ENCODE results near the gene CLUH.
"Not testable (repeated sequence)": the region's sequence is repeated elsewhere in the genome, so short reads cannot be mapped to it uniquely, and the experiment has no call there.

CLUH gene

DNA sequence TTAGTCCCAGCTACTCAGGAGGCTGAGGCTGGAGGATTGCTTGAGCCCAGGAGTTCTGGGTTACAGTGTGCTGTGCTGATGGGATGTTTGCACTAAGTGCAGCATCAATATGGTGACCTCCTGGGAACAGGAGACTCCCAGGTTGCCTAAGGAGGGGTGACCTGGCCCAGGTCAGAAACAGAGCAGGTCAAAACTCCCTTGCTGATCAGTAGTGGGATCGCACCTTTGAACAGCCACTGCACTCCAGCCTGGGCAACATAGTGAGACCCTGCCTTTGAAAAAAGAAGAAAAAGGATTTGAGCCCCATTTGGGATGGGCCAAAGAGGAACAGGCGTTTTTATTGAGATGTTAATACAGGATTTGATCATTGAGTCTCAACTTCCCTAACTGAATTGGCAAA, 30.6 kb downstream of the CLUH start:
- peaks cover 24% of the 10 kb centered on the region for H3K36me3 ChIP-seq (replicated peaks; ENCODE audit: low read depth, low read length)
- H3K9me3 ChIP-seq (ENCODE audit: insufficient read depth, low read length) = no peaks in the 10 kb centered on the region
- no peak overlapping the region for H3K4me2 ChIP-seq (ENCODE audit: low read length)
- no peaks in the 10 kb centered on the region for H4K20me1 ChIP-seq (ENCODE audit: insufficient read depth, low read length)
- H3K27me3 ChIP-seq (ENCODE audit: low read depth, low read length) = no peaks in the 10 kb centered on the region
- no peak overlapping the region for H3K27ac ChIP-seq (ENCODE audit: low read length)
- no peak for TF ChIP-seq EZH2phosphoT487 (IDR thresholded peaks at IDR 0.05; ENCODE audit: low read depth)
- TF ChIP-seq, protein P1, sequence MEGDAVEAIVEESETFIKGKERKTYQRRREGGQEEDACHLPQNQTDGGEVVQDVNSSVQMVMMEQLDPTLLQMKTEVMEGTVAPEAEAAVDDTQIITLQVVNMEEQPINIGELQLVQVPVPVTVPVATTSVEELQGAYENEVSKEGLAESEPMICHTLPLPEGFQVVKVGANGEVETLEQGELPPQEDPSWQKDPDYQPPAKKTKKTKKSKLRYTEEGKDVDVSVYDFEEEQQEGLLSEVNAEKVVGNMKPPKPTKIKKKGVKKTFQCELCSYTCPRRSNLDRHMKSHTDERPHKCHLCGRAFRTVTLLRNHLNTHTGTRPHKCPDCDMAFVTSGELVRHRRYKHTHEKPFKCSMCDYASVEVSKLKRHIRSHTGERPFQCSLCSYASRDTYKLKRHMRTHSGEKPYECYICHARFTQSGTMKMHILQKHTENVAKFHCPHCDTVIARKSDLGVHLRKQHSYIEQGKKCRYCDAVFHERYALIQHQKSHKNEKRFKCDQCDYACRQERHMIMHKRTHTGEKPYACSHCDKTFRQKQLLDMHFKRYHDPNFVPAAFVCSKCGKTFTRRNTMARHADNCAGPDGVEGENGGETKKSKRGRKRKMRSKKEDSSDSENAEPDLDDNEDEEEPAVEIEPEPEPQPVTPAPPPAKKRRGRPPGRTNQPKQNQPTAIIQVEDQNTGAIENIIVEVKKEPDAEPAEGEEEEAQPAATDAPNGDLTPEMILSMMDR (IDR thresholded peaks at IDR 0.05; ENCODE audit: low read depth, low read length) = no peak
- H3K79me2 ChIP-seq (ENCODE audit: low read length) = no peaks in the 10 kb centered on the region
- H2AFZ ChIP-seq (ENCODE audit: low read depth, low read length) = no peak overlapping the region
- H3K4me1 ChIP-seq (ENCODE audit: low read length) = no peaks in the 10 kb centered on the region
- H3K9ac ChIP-seq (ENCODE audit: low read length) = no peak overlapping the region
- no peak overlapping the region for H3K4me3 ChIP-seq (ENCODE audit: low read length)

DNA sequence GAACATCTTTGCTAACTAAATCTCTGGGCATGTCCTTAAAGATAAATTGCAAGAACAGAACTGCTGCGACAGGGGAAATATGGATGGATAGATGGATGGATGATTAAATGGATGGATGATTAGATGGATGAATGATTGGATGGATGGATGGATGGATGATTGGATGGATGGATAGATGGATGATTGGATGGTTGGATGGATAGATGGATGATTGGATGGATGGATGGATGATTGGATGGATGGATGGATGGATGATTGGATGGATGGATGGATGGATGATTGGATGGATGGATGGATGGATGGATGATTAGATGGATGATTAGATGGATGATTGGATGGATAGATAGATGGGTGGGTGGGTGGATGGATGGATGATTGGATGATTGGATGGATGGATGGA, 32.3 kb downstream of the CLUH start:
- peaks cover 27% of the 10 kb centered on the region for H3K36me3 ChIP-seq (replicated peaks; ENCODE audit: low read depth, low read length)
- not testable (repeated sequence) for H3K9ac ChIP-seq (ENCODE audit: low read length); H3K9me3 ChIP-seq (ENCODE audit: insufficient read depth, low read length); H3K79me2 ChIP-seq (ENCODE audit: low read length); H3K27ac ChIP-seq (ENCODE audit: low read length); H3K27me3 ChIP-seq (ENCODE audit: low read depth, low read length); H4K20me1 ChIP-seq (ENCODE audit: insufficient read depth, low read length); H3K4me3 ChIP-seq (ENCODE audit: low read length); H3K4me1 ChIP-seq (ENCODE audit: low read length); H2AFZ ChIP-seq (ENCODE audit: low read depth, low read length); H3K4me2 ChIP-seq (ENCODE audit: low read length)

DNA sequence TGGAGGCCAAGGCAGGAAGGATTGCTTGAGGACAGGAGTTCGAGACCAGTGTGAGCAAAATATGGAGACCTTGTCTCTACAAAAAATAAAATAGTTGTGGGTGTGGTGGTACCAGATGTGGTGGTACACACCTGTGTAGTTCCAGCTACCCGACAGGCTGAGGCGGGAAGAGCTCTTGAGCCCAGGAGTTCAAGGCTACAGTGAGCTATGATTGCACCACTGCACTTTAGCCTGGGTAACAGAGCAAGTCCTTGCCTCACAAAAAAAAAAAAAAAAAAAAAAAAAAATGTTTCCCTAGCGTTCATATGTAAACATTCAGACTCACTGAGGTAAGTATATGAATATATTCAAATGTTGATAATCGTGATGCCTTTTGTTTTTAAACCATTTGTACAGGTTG, 39.5 kb downstream of the CLUH start:
- Histone ChIP-seq H3K79me2 (ENCODE audit: low read length) (0 out of 2 replicates have a peak, but pooled peaks cover 4% of the 10 kb centered on the region), H3K4me2 (ENCODE audit: low read length) (no peak overlapping the region), H3K36me3 (replicated peaks; ENCODE audit: low read depth, low read length) (peaks cover 30% of the 10 kb centered on the region), H3K4me1 (ENCODE audit: low read length) (no peaks in the 10 kb centered on the region), H3K9me3 (ENCODE audit: insufficient read depth, low read length) (no peaks in the 10 kb centered on the region), H4K20me1 (ENCODE audit: insufficient read depth, low read length) (no peaks in the 10 kb centered on the region), H3K4me3 (ENCODE audit: low read length) (no peak overlapping the region), H3K27ac (ENCODE audit: low read length) (no peak overlapping the region), H3K9ac (ENCODE audit: low read length) (no peak overlapping the region), H2AFZ (ENCODE audit: low read depth, low read length) (no peak overlapping the region), H3K27me3 (ENCODE audit: low read depth, low read length) (no peaks in the 10 kb centered on the region)
- TF ChIP-seq EZH2phosphoT487 (IDR thresholded peaks at IDR 0.05; ENCODE audit: low read depth) = no peak
- TF ChIP-seq, protein P1 (IDR thresholded peaks at IDR 0.05; ENCODE audit: low read depth, low read length) = no peak

DNA sequence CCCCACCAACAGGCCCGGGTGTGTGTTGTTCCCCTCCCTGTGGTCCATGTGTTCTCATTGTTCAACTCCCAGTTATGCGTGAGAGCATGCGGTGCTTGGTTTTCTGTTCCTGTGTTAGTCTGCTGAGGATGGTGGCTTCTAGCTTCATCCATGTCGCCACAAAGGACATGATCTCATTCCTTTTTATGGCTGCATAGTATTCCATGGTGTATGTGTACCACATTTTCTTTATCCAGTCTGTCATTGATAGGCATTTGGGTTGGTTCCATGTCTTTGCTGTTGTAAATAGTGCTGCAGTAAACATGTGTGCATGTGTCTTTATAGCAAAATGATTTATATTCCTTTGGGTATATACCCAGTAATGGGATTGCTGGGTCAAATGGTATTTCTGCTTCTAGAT, 51.2 kb downstream of the CLUH start:
- not testable (repeated sequence) for H3K36me3 ChIP-seq (replicated peaks; ENCODE audit: low read depth, low read length); H3K4me2 ChIP-seq (ENCODE audit: low read length); H3K4me3 ChIP-seq (ENCODE audit: low read length); H3K27ac ChIP-seq (ENCODE audit: low read length); H3K27me3 ChIP-seq (ENCODE audit: low read depth, low read length); H2AFZ ChIP-seq (ENCODE audit: low read depth, low read length); H3K4me1 ChIP-seq (ENCODE audit: low read length); H3K9me3 ChIP-seq (ENCODE audit: insufficient read depth, low read length); H3K9ac ChIP-seq (ENCODE audit: low read length)
- peaks cover 18% of the 10 kb centered on the region; the same call in 1 of the 2 replicates for H4K20me1 ChIP-seq (ENCODE audit: insufficient read depth, low read length)
- H3K79me2 ChIP-seq (ENCODE audit: low read length) = peaks cover 78% of the 10 kb centered on the region

DNA sequence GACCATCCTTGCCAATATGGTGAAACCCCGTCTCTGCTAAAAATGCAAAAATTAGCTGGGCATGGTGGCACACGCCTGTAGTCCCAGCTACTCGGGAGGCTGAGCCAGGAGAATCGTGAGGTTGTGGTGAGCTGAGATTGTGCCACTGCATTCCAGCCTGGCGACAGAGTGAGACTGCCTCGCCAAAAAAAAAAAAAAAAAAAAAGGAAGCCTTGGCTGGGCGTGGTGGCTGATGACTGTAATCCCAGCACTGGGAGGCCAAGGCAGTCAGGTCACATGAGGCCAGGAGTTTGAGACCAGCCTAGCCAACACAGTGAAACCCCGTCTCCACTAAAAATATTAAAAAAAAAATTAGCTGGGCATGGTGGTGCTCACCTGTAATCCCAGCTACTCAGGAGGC, 52.2 kb downstream of the CLUH start:
- H3K9me3 ChIP-seq (ENCODE audit: insufficient read depth, low read length); H2AFZ ChIP-seq (ENCODE audit: low read depth, low read length); H3K27ac ChIP-seq (ENCODE audit: low read length); H3K4me1 ChIP-seq (ENCODE audit: low read length); H3K4me2 ChIP-seq (ENCODE audit: low read length); H3K9ac ChIP-seq (ENCODE audit: low read length); H3K4me3 ChIP-seq (ENCODE audit: low read length); H3K27me3 ChIP-seq (ENCODE audit: low read depth, low read length); H3K36me3 ChIP-seq (replicated peaks; ENCODE audit: low read depth, low read length): not testable (repeated sequence)
- Histone ChIP-seq H4K20me1 (ENCODE audit: insufficient read depth, low read length) (peaks cover 16% of the 10 kb centered on the region; the same call in 1 of the 2 replicates), H3K79me2 (ENCODE audit: low read length) (peaks cover 79% of the 10 kb centered on the region)
